HG03103 (cell line): ENCODE data around the gene MT1B.

Source experiments
- ATAC-seq: cut with Tn5 transposase; IDR thresholded peaks from one replicate; pipeline ENCODE4 v1.9.1; 2021; ENCODE audit warnings: low read depth; ENCODE audit not compliant: unreplicated experiment

MT1B gene

DNA sequence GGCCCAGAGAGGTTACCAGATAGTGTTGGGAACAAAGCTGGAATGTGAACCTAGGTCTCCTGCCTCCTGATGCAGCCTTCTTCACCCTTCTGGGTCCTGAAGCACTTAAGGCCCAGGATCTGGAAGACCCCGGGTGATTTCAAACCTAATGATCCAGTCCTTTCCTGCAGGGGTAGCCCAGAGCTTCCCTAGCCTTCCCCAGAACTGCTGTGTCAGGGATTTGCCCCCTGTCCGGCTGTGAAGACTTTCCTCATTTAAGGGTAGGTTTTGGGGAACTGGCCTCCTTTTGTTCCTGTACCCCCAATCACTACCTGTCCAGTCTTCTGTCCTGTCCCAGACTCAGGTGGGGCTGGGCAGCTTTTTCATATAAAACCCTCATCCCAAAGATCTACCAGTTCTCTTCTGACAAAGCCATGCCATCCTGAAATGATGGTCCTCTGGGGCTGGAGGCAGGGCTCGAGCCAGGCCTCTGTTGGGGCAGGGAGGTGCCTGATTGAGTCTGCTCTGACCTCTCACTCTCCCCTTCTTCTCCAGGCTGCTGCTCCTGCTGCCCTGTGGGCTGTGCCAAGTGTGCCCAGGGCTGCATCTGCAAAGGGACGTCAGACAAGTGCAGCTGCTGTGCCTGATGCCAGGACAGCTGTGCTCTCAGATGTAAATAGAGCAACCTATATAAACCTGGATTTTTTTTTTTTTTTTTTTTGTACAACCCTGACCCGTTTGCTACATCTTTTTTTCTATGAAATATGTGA is 31.9 kb downstream of the MT1B start:
- ATAC-seq, result no peak

DNA sequence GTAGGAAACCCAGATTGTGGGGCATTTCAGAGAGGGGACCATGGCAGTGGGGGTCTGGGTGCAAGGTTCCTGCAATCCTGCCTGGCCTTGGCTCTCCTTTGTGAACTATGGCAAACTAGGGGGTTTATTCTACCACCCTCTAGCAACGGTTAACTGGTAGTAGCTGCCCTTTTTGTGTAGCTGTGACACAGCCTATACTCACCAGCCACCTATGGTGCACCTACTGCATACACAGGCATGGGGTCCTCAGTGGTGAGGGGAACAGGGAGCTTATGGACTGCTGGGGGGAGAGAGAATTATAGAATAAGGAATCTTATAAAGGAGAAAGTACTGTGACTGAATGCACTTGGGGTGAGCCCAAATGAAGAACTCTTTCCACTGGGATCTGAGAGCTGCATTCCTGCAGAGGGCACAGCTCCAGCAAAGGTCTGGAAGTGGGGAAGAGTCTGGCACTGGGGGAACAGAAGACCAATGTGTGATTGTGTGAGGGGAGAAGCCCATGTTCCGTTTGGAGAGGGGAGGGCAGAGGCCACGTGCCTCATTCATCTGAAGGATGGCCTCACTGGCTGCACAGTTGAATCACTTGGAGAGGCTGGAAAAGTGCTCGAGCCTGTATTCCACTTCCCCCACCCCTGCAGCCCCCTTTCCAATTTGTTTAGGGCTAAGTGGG is 32.7 kb downstream of the MT1B start:
- ATAC-seq, result no peak

DNA sequence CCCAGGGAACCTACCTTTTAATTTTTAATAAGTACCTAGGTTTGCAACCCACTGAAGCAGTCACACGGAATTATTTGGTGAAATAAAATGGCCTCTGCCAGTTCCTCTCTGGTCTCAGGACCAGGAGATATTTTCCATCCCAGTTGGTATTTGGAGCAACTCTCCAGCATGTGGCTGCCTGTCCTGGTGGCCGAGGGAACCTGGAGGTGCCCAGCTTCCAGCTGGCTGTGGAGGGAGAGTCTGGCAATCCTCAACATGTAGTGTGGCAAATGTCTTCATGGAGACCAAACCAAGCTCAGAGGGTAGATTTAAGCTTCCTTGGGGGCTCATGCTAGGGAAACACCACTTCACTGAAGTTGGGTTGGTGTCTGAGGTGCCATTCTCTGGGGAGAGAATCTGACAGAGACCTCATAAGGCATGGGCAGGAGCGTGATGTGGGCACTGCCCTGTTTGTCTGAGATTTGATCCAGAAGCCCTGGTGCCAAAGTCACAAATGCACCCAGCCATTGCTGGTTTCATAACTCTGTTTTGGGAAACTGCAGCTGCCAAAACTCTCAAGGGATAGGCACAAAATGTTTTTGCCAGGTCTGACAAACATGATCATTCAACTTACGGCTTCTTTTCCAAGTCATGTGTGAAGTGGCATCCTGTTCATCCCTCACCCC is 33.4 kb downstream of the MT1B start:
- ATAC-seq, result no peak

DNA sequence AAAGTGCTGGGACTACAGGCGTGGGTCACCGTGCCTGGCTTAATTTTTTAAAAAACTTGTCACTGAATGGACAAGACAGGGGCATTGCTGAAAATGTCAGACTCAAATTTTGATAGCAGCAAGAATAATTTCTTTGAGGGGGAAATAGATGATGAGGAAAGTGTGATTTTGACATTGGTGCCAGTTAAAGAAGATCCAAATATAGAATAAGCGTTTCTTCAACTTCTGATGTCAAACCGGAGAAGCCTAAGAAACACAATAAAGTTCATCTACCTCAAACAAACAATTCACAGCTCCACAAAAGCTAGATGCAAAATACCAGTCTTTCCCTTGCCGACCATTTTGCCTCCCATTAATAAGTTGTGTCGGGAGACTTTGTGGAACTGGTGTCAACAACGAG is 35.1 kb downstream of the MT1B start:
- no peak for ATAC-seq

DNA sequence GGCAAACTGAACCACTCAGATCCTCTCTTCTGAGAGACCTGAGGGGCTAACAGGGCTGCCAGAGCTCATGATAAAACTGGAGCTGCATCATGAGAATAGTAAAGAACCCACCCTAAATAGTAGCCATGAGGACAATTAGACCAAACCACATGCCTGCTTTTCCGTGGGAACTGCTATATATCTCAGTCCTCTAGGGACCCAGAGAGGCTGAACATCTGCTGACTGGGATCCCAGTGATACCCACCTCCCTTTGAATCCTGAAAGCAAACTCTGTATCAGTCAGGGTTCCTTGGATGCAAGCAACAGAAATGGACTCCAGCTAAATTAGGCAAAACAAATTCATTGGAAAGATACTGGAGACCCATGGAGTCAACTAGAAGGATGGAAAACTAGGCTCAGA is 37.1 kb downstream of the MT1B start:
- ATAC-seq, result no peak

DNA sequence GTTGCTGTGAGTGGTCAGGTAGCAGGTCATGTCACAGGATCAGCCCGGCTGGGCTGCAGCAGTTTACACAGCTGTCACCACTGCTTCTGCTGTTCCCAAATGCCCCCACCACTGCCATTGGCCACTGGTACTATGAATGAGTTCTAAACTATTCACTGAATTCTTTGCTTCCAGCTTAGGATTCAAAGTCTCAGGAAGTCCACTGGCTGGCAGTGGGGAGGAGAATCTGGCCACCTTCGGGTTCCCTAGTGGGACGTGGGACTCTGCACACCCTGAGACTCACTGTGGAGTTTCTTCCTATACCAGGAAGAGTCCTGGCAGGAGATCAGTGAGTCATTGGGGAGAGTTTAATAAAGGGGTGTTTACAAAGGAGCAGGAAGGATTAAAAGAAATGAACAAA is 37.5 kb downstream of the MT1B start:
- no peak for ATAC-seq

DNA sequence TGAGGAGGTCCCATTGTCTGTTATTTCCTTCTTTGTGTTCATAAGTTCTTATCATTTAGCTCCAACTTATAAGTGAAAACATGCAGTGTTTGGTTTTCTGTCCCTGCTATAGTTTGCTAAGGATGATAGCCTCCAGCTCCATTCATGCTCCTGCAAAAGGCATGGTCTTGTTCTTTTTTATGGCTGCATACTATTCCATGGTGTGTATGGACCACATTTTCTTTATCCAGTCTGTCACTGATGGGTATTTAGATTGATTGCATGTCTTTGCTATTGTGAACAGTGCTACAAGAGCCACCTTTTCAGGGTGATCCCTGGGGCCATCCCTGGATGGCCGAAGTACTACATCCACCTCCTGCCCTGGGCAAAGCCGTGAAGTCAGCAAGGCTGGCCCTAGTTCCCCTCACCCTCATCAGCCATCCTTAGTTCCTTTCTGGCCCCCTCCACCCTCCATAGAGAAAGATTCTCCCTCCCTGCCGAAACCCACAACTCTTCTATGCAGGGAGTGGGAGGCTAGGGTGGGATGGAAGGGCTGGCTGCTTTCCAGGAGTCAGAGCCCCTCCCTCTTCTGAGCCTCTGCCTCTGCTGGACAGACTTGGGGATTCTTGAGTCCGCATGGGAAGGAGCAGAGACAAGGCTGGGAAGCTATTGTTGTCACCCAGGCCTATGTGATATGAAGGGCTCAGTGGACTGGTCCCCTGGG is 38.9 kb downstream of the MT1B start:
- no peak for ATAC-seq

DNA sequence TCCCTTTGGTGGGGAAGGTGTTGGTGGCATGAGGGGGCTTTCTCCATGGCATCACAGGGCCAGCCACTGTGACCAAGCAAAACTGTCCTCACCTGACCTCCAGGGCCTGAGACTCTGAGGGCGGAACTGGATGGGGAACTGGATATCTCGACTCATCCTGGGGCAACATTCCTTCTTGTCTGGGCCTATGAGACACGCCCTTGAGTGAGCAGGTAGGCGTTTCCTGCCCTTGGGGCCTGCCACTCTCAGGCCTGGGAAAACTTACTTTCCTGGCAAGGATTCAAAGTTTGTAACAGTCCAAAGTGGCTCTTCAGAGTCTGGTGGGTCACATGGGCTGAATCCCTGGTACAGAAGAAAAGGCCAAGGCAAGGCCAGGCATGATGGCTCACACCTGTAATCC is 40.2 kb downstream of the MT1B start:
- ATAC-seq, result no peak

DNA sequence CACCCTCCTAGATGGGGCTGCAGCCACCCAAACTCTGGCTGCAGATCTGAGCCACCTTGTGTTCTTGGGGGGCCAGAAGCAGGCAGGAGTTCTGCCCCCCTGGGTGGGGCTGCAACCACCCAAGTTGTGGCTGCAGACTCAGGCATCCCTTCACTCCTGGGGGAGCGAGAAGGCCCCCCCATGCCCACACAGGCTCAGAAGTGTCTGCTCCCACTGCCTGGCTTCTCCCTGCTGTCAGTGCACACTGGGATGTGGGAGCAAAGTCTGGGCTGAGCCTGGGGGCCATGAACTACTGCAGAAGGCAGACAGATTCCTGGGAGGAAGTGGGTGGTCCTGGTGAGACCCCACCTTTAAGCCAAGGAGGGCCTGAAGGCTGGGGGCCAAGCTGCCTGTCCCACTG is 43.6 kb downstream of the MT1B start:
- ATAC-seq, result no peak

DNA sequence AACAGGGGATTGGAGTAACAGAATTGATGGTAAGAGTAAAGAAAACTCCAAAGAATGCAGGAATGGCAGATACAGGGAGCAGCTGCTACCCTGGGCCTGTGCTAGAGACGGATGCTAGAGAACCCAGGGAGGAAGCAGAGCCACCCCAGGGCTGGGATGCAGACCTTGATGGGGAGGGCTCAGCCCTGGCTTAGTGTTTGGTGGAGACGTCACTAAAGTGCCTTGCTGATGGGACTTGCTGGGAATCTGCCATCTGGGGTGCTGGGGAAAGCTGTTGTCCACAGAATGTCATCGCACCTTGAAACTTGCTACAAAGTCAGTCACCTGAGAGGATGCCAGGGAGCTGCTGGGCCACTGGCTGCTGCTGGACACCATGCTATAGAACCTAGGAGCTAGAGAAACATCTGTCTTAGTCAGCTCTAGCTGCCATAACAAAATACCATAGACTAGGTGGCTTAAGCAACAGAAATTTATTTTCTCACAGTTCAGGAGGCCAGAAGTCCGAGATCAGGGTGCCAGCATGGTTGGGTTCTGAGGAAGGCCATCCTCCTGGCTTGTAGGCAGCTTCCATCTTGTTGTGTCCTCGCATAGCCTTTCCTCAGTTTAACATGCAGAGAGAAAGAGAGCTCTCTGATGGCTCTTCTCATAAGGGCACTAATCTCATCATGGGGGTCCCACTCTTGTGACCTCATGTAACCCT is 45.9 kb downstream of the MT1B start:
- no peak for ATAC-seq

DNA sequence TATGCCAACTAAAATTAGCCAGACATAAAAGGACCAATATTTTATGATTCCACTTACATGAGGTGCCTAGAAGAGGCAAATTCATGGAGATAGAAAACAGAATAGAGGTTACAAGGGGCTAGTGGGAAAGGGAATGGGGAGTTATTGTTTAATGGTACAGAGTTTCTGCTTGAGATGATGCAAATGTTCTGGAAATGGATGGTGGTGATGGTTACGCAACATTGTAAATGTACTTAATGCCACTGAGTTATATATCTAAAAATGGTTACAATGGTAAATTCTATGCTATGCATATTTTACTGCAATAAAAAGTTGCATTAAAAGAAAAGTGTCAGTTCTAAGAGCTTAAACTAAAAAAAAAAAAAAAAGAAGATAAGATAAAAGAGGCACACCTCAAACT is 48.5 kb downstream of the MT1B start:
- ATAC-seq, result no peak

DNA sequence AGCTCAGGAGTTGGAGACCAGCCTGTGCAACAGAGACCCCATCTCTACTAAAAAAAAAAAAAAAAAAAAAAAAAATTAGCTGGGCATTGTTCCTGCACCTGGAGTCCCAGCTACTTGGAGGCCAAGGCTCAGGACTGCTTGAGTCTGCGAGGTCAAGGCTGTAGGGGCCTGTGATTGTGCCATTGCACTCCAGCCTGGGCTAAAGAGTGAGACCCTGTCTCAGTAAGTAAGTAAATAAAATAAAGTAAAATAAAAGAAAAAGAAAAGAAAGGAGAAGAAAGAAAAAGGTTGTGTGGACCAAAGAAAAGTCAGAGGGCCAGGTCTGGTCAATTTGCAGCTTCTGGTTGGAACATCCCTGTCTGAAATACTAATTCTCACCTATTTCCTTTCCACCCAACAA is 48.9 kb downstream of the MT1B start:
- ATAC-seq, result no peak

DNA sequence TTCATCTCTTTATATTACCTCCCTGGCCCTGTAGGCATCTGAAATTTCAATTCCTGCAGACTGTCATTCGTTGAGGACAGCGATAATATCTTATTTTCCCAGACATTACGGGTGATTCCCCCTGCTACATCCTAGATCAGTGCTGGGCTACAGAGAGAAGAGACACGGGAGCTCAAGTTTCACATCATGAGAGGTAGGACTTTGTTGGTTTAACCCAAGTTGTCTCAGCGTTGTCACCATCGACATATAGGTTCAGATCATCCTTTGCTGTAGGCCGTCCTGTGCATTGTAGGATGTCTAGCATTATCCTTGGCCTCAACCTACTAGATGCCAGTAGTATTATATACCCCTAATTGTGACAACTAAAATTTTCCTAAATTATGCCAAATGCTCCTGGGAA is 49.8 kb downstream of the MT1B start:
- ATAC-seq, result no peak
